Trophoblast cell (in vitro differentiated cells and primary cell): Measurements from ENCODE around the gene TSPEAR.

Experiments
- DNase-seq, 2 donors: peaks; one replicate each; pipeline ENCODE4 v3.0.0-alpha.2; 2016
- H2AFZ ChIP-seq: 2 replicates; pipeline ENCODE4 v1.6.1; 2013; ENCODE audit warnings: low read length, moderate library complexity, mild to moderate bottlenecking; ENCODE audit not compliant: insufficient read depth, poor library complexity
- H2AK5ac ChIP-seq: 2 replicates; pipeline ENCODE4 v1.6.1; 2013; ENCODE audit warnings: mild to moderate bottlenecking, low read length
- H2BK120ac ChIP-seq: 2 replicates; pipeline ENCODE4 v1.6.1; 2013; ENCODE audit warnings: low read length, mild to moderate bottlenecking, moderate library complexity; ENCODE audit not compliant: insufficient read depth, poor library complexity
- H2BK12ac ChIP-seq: 2 replicates; pipeline ENCODE4 v1.6.1; 2013; ENCODE audit warnings: mild to moderate bottlenecking, low read length, moderate library complexity
- H2BK5ac ChIP-seq: 2 replicates; pipeline ENCODE4 v1.6.1; 2013; ENCODE audit warnings: low read length, low read depth, moderate library complexity, mild to moderate bottlenecking; ENCODE audit not compliant: poor library complexity
- H3K14ac ChIP-seq: 2 replicates; pipeline ENCODE4 v1.6.1; 2013; ENCODE audit warnings: mild to moderate bottlenecking, low read length
- H3K18ac ChIP-seq: 2 replicates; pipeline ENCODE4 v1.6.1; 2013; ENCODE audit warnings: mild to moderate bottlenecking, low read length
- H3K23ac ChIP-seq: 2 replicates; pipeline ENCODE4 v1.6.1; 2013; ENCODE audit warnings: low read length
- H3K27ac ChIP-seq: 2 replicates; pipeline ENCODE4 v1.5.1; 2013; ENCODE audit warnings: low read depth, mild to moderate bottlenecking, inconsistent platforms, low read length, moderate library complexity
- H3K27me3 ChIP-seq: 2 replicates; pipeline ENCODE4 v1.6.1; 2013; ENCODE audit warnings: inconsistent platforms, mild to moderate bottlenecking, low read length, moderate library complexity; ENCODE audit not compliant: insufficient read depth
- H3K36me3 ChIP-seq, 2 experiments: 1 replicate in 1 of 2; 2 replicates in 1 of 2; pipeline ENCODE4 v1.6.1; 2013; ENCODE audit warnings: low read length in 2 of 2, mild to moderate bottlenecking in 2 of 2, moderate library complexity in 1 of 2; ENCODE audit not compliant: insufficient read depth in 2 of 2, control insufficient read depth in 1 of 2
- H3K4ac ChIP-seq: 2 replicates; pipeline ENCODE4 v1.6.1; 2013; ENCODE audit warnings: low read depth, mild to moderate bottlenecking, low read length, moderate library complexity
- H3K4me1 ChIP-seq, 2 experiments: 1 replicate in 1 of 2; 2 replicates in 1 of 2; pipeline ENCODE4 v1.6.1; 2013; ENCODE audit warnings: low read length in 2 of 2, mild to moderate bottlenecking in 2 of 2, moderate library complexity in 1 of 2; ENCODE audit not compliant: insufficient read depth in 2 of 2, control insufficient read depth in 1 of 2
- H3K4me2 ChIP-seq: 2 replicates; pipeline ENCODE4 v1.6.1; 2013; ENCODE audit warnings: inconsistent platforms, mild to moderate bottlenecking, low read length, moderate library complexity
- H3K4me3 ChIP-seq: 2 replicates; pipeline ENCODE4 v1.5.1; 2013; ENCODE audit warnings: mild to moderate bottlenecking, low read depth, low read length, inconsistent platforms
- H3K79me1 ChIP-seq: one replicate; pipeline ENCODE4 v1.6.1; 2013; ENCODE audit warnings: low read length
- H3K79me2 ChIP-seq: 2 replicates; pipeline ENCODE4 v1.6.1; 2013; ENCODE audit warnings: low read length, mild to moderate bottlenecking; ENCODE audit not compliant: control insufficient read depth, insufficient read depth, poor library complexity
- H3K9ac ChIP-seq: 2 replicates; pipeline ENCODE4 v1.6.1; 2013; ENCODE audit warnings: mild to moderate bottlenecking, low read length
- H3K9me3 ChIP-seq: 2 replicates; pipeline ENCODE4 v1.6.1; 2013; ENCODE audit warnings: low read depth, mild to moderate bottlenecking, control low read depth, inconsistent platforms, low read length; ENCODE audit not compliant: insufficient read depth
- H4K12ac ChIP-seq: 2 replicates; pipeline ENCODE4 v1.6.1; 2013; ENCODE audit warnings: low read depth, mild to moderate bottlenecking, low read length, moderate library complexity
- H4K8ac ChIP-seq: 2 replicates; pipeline ENCODE4 v1.6.1; 2013; ENCODE audit warnings: low read depth, mild to moderate bottlenecking, low read length, moderate library complexity
- H4K91ac ChIP-seq: one replicate; pipeline ENCODE4 v1.6.1; 2013; ENCODE audit warnings: low read depth, mild to moderate bottlenecking, low read length, moderate library complexity
- WGBS: extraction: QIAGEN DNeasy Blood & Tissue Kit; methylation state at CpG from one replicate; pipeline ENCODE4 v1.1.7; 2013; ENCODE audit warnings: missing lambda C conversion rate; ENCODE audit not compliant: insufficient read length, insufficient coverage; ENCODE audit errors: extremely low coverage; 5-methylcytosine and 5-hydroxymethylcytosine counted together

Gene TSPEAR

DNA sequence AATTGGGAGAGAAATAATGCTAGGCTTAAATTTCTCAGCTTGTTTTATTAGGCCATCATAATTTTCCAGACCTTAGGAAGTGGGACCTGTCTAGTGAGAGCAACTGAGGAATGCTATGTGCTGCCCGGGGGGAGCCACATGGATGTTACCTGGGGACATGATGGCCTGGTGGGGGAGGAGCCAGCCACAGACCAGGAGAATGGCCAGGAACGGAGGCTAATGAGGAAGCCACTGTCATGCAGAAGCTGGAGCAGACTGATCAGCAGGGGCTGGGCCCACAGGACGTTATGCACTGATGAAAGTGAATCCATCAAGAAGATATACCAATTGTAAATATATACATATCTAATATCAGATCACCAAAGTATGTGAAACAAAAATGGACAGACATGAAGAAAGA, 166.8 kb downstream of the TSPEAR start:
- Histone ChIP-seq H4K12ac (no peak overlapping the region), H2BK12ac (no peak overlapping the region), H3K4me1 (peaks cover 0 to 5% of the 10 kb centered on the region in 2 experiments), H3K23ac (no peak overlapping the region), H3K4me2 (no peak overlapping the region), H3K14ac (no peak overlapping the region), H3K27me3 (no peaks in the 10 kb centered on the region), H2BK120ac (no peak overlapping the region), H3K9me3 (peaks cover 8% of the 10 kb centered on the region), H3K79me1 (peaks cover 6% of the 10 kb centered on the region), H3K4ac (no peak overlapping the region), H3K27ac (no peak overlapping the region), H2AK5ac (no peak overlapping the region), H2AFZ (no peak overlapping the region), H4K91ac (no peak overlapping the region), H3K9ac (no peak overlapping the region), H3K36me3 (peaks cover 0 to 2% of the 10 kb centered on the region in 2 experiments), H3K4me3 (no peak overlapping the region), H4K8ac (no peak overlapping the region), H3K79me2 (no peaks in the 10 kb centered on the region), H2BK5ac (no peak overlapping the region), H3K18ac (no peak overlapping the region)
- DNase-seq: no peak
- WGBS: no CpG with 5 or more reads among the region's 3 CpGs

DNA sequence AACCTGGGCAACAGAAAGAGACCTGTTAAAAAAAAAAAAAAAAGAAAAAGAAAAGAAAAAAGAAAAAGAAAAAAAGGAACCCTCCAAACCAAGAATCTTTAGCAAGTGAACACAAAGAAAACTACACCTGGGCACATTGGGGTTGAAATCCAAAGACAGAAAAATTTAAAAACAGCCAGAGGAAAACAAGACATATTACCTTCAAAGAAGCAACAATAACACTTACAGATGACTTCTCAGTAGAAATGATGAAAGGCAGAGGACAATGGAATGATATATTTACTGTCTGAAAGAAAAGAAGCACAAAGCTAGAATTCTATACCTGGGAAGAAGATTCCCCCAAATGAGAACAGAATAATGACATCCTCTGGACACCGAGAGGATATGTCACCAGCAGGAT, 168.7 kb downstream of the TSPEAR start:
- no peak overlapping the region for H4K12ac ChIP-seq
- no peak overlapping the region for H2BK120ac ChIP-seq
- H4K91ac ChIP-seq: no peak overlapping the region
- H3K4me3 ChIP-seq: no peak overlapping the region
- no peak overlapping the region for H4K8ac ChIP-seq
- H3K36me3 ChIP-seq: no peaks in the 10 kb centered on the region
- H3K18ac ChIP-seq: no peak overlapping the region
- H2AK5ac ChIP-seq: no peak overlapping the region
- H2AFZ ChIP-seq: no peak overlapping the region
- H3K23ac ChIP-seq: no peak overlapping the region
- no peak overlapping the region for H2BK5ac ChIP-seq
- no peak overlapping the region for H3K4ac ChIP-seq
- WGBS: no CpG with 5 or more reads among the region's 1 CpG
- H3K4me2 ChIP-seq: no peak overlapping the region
- H2BK12ac ChIP-seq: no peak overlapping the region
- no peak for DNase-seq
- no peaks in the 10 kb centered on the region for H3K79me1 ChIP-seq
- H3K27me3 ChIP-seq: no peaks in the 10 kb centered on the region
- no peak overlapping the region for H3K27ac ChIP-seq
- H3K9ac ChIP-seq: no peak overlapping the region
- no peaks in the 10 kb centered on the region for H3K4me1 ChIP-seq
- peaks cover 4% of the 10 kb centered on the region for H3K9me3 ChIP-seq
- no peaks in the 10 kb centered on the region for H3K79me2 ChIP-seq
- H3K14ac ChIP-seq: no peak overlapping the region

DNA sequence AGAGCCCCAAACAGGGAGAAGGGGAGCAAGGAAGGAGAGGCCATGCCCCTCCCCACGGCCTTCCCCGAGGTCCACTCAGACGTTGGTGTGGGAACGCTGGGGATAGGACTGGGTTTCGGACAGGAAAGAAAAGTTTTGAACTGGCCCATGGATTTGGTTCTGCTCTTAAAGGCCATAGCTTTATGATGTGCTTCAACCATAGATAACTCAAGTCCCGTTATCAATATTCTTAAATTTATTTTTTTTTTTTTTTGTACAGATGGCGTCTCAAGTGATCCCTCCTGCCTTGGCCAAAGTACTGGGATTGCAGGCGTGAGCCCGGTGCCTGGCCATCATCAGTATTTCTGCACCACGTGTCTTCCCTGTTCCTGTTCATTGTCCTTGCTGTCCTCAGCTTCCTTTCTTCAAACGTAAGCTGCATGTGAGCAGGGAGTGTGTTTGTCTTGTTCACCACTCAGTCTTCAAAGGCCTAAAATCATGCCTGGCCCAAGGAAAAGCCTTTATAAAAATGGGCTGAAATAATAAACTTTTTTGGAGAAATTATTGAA, 170.6 kb downstream of the TSPEAR start:
- no peak overlapping the region for H4K8ac ChIP-seq
- no peak overlapping the region for H3K23ac ChIP-seq
- H3K4me3 ChIP-seq: no peak overlapping the region
- no peak overlapping the region for H3K4ac ChIP-seq
- no peak overlapping the region for H2BK12ac ChIP-seq
- no peak overlapping the region for H3K4me2 ChIP-seq
- no peak overlapping the region for H3K27ac ChIP-seq
- H3K27me3 ChIP-seq: no peaks in the 10 kb centered on the region
- H3K18ac ChIP-seq: no peak overlapping the region
- WGBS: no CpG with 5 or more reads among the region's 11 CpGs
- no peak overlapping the region for H2BK5ac ChIP-seq
- no peak overlapping the region for H2AFZ ChIP-seq
- no peaks in the 10 kb centered on the region for H3K79me1 ChIP-seq
- H2AK5ac ChIP-seq: no peak overlapping the region
- no peak overlapping the region for H3K14ac ChIP-seq
- H3K79me2 ChIP-seq: no peaks in the 10 kb centered on the region
- no peak overlapping the region for H3K9ac ChIP-seq
- no peak overlapping the region for H4K12ac ChIP-seq
- peaks cover 2% of the 10 kb centered on the region for H3K9me3 ChIP-seq
- no peak overlapping the region for H4K91ac ChIP-seq
- no peak overlapping the region for H2BK120ac ChIP-seq
- DNase-seq: no peak
- H3K4me1 ChIP-seq: no peaks in the 10 kb centered on the region
- H3K36me3 ChIP-seq: no peaks in the 10 kb centered on the region

DNA sequence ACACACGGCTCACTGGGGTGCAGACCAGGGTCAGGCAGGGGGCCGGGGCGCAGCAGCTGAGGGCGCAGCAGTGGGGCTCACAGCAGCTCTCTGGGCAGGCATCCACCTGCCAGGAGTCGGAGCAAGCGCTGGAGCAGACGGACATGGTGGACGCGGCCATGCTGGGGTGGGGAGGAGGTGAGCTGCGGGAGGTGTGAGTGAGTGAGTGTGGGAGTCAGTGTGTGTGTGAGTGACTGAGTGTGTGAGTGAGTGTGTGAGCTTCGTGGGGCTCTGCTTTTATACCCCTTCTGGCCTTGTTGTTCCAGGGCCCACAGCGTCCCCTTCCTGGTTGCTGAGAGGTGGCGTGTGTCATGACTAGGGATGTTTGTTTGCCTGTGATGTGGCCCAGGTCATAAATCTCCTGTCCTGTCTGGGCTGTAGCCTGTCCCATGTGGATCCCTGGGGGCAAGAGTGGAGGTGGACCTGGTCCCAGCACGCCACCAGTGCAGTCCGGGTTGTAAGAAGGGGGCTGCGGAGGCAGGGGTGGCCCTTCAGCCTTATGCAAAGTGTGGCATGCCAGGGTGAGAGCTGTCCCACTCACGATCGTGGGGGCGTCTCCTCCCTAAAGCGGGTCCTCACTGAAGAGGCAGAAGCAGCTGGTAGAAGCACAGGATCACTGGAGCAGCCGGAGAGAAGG, 171.2 kb downstream of the TSPEAR start, which contains the start of gene KRTAP10-1:
Gene KRTAP10-1 (minus strand): TSS at position 205 of the 676 bp plus-strand sequence. CDS start 45 bp downstream, at position 160.
- peaks cover 2% of the 10 kb centered on the region for H3K9me3 ChIP-seq

More for the DNA sequence above, 171.2 kb downstream of the TSPEAR start, which contains the start of gene KRTAP10-1:
- Histone ChIP-seq H2BK5ac (no peak within 1 kb of the TSS), H3K14ac (no peak within 1 kb of the TSS), H2AK5ac (no peak within 1 kb of the TSS), H3K4me2 (no peak within 1 kb of the TSS), H2BK12ac (no peak within 1 kb of the TSS), H2BK120ac (no peak within 1 kb of the TSS), H3K36me3 (no peaks in the 10 kb centered on the region), H3K79me2 (no peaks in the 10 kb centered on the region), H3K4me3 (no peak within 1 kb of the TSS), H4K12ac (no peak within 1 kb of the TSS), H3K27ac (no peak within 1 kb of the TSS), H3K4ac (no peak within 1 kb of the TSS), H3K79me1 (no peaks in the 10 kb centered on the region), H3K23ac (no peak within 1 kb of the TSS), H3K4me1 (no peaks in the 10 kb centered on the region), H3K27me3 (no peaks in the 10 kb centered on the region), H3K9ac (no peak within 1 kb of the TSS), H4K8ac (no peak within 1 kb of the TSS), H4K91ac (no peak within 1 kb of the TSS), H3K18ac (no peak within 1 kb of the TSS), H2AFZ (no peak within 1 kb of the TSS)
- no peak for DNase-seq
- WGBS: no CpG with 5 or more reads among the region's 21 CpGs
